Measurements from ENCODE around the gene ADAD1.

The ADAD1 gene

GRCh38 chr4:122377352-122377751, 1.5 kb upstream of the ADAD1 start:
- Histone ChIP-seq H3K9ac (no peak overlapping the region), H3K4me3 (ENCODE audit: low read depth, low read length) (no peak overlapping the region), H3K4me2 (ENCODE audit: low read length) (no peak overlapping the region), H3K27ac (no peak overlapping the region), H2AFZ (no peak overlapping the region), H3K4me1 (no peaks in the 10 kb centered on the region), H3K79me2 (no peaks in the 10 kb centered on the region), H3K9me3 (ENCODE audit: control insufficient read depth, low read length) (no peaks in the 10 kb centered on the region), H3K27me3 (ENCODE audit: control insufficient read depth, insufficient read depth, low read length) (no peaks in the 10 kb centered on the region), H3K36me3 (ENCODE audit: control insufficient read depth, insufficient read depth, low read length) (no peaks in the 10 kb centered on the region)
- no peak for TF ChIP-seq CTCF (IDR thresholded peaks at IDR 0.05)

- H3K4me2 ChIP-seq (ENCODE audit: low read length): no peak overlapping the region
- H3K4me1 ChIP-seq: no peaks in the 10 kb centered on the region
- H3K27ac ChIP-seq: no peak overlapping the region
- no peaks in the 10 kb centered on the region for H3K27me3 ChIP-seq (ENCODE audit: control insufficient read depth, insufficient read depth, low read length)
- H2AFZ ChIP-seq: no peak overlapping the region
- H3K4me3 ChIP-seq (ENCODE audit: low read depth, low read length): no peak overlapping the region
- no peaks in the 10 kb centered on the region for H3K36me3 ChIP-seq (ENCODE audit: control insufficient read depth, insufficient read depth, low read length)
- H3K9me3 ChIP-seq (ENCODE audit: control insufficient read depth, low read length): no peaks in the 10 kb centered on the region
- no peak for TF ChIP-seq CTCF (IDR thresholded peaks at IDR 0.05)
- no peak overlapping the region for H3K9ac ChIP-seq
- H3K79me2 ChIP-seq: no peaks in the 10 kb centered on the region
Measured at GRCh38 chr4:122379239-122379638, 428 bp downstream of the ADAD1 start.

- Histone ChIP-seq H3K4me2 (ENCODE audit: low read length) (no peak overlapping the region), H3K36me3 (ENCODE audit: control insufficient read depth, insufficient read depth, low read length) (no peaks in the 10 kb centered on the region), H3K27ac (no peak overlapping the region), H3K9ac (no peak overlapping the region), H3K79me2 (no peaks in the 10 kb centered on the region), H3K9me3 (ENCODE audit: control insufficient read depth, low read length) (no peaks in the 10 kb centered on the region), H3K27me3 (ENCODE audit: control insufficient read depth, insufficient read depth, low read length) (no peaks in the 10 kb centered on the region), H3K4me3 (ENCODE audit: low read depth, low read length) (no peak overlapping the region), H3K4me1 (no peaks in the 10 kb centered on the region), H2AFZ (no peak overlapping the region)
- TF ChIP-seq CTCF (IDR thresholded peaks at IDR 0.05): no peak
Measured at GRCh38 chr4:122383341-122383740, 4.5 kb downstream of the ADAD1 start.

GRCh38 chr4:122384245-122384644, 5.4 kb downstream of the ADAD1 start:
- no peaks in the 10 kb centered on the region for H3K4me1 ChIP-seq
- H3K36me3 ChIP-seq (ENCODE audit: control insufficient read depth, insufficient read depth, low read length): no peaks in the 10 kb centered on the region
- no peaks in the 10 kb centered on the region for H3K9me3 ChIP-seq (ENCODE audit: control insufficient read depth, low read length)
- no peak overlapping the region for H3K9ac ChIP-seq
- no peaks in the 10 kb centered on the region for H3K27me3 ChIP-seq (ENCODE audit: control insufficient read depth, insufficient read depth, low read length)
- TF ChIP-seq CTCF (IDR thresholded peaks at IDR 0.05): no peak
- no peak overlapping the region for H3K27ac ChIP-seq
- H2AFZ ChIP-seq: no peak overlapping the region
- H3K4me3 ChIP-seq (ENCODE audit: low read depth, low read length): no peak overlapping the region
- H3K79me2 ChIP-seq: no peaks in the 10 kb centered on the region
- no peak overlapping the region for H3K4me2 ChIP-seq (ENCODE audit: low read length)

- Histone ChIP-seq H3K36me3 (ENCODE audit: control insufficient read depth, insufficient read depth, low read length) (no peaks in the 10 kb centered on the region), H3K4me1 (no peaks in the 10 kb centered on the region), H3K9me3 (ENCODE audit: control insufficient read depth, low read length) (no peaks in the 10 kb centered on the region), H3K27me3 (ENCODE audit: control insufficient read depth, insufficient read depth, low read length) (no peaks in the 10 kb centered on the region), H3K79me2 (no peaks in the 10 kb centered on the region), H3K4me3 (ENCODE audit: low read depth, low read length) (no peak overlapping the region), H2AFZ (no peak overlapping the region), H3K27ac (no peak overlapping the region), H3K4me2 (ENCODE audit: low read length) (no peak overlapping the region), H3K9ac (no peak overlapping the region)
- no peak for TF ChIP-seq CTCF (IDR thresholded peaks at IDR 0.05)
Measured at GRCh38 chr4:122393276-122393675, 14.5 kb downstream of the ADAD1 start.
